Cardiac fibroblast (primary cell): ENCODE data around the gene TGFBR3L.

Source experiments
- DNase-seq, 2 donors: peaks; one replicate each; pipeline versions ENCODE4 v3.0.0 to v3.0.0-alpha.2; 2010; ENCODE audit warnings: low read depth in 2 of 2
- H3K4me3 ChIP-seq, 2 donors: replicated peaks in 1 of 2; 1 replicate in 1 of 2; 2 replicates in 1 of 2; pipeline ENCODE4 v1.5.1; 2011; ENCODE audit warnings: low read depth in 2 of 2, low read length in 2 of 2, mild to moderate bottlenecking in 2 of 2, moderate library complexity in 1 of 2
- TF ChIP-seq, protein P1 (sequence below): IDR thresholded peaks from one replicate; pipeline ENCODE4 v1.5.1; 2011; ENCODE audit warnings: low read depth, mild to moderate bottlenecking, low read length, inconsistent platforms

TGFBR3L gene

GRCh38 chr19:7905268-7905667, 9.4 kb upstream of the TGFBR3L start:
- peak overlapping the region; percentile 17 to 92 for H3K4me3 ChIP-seq
- no peak for DNase-seq
- TF ChIP-seq, protein P1, sequence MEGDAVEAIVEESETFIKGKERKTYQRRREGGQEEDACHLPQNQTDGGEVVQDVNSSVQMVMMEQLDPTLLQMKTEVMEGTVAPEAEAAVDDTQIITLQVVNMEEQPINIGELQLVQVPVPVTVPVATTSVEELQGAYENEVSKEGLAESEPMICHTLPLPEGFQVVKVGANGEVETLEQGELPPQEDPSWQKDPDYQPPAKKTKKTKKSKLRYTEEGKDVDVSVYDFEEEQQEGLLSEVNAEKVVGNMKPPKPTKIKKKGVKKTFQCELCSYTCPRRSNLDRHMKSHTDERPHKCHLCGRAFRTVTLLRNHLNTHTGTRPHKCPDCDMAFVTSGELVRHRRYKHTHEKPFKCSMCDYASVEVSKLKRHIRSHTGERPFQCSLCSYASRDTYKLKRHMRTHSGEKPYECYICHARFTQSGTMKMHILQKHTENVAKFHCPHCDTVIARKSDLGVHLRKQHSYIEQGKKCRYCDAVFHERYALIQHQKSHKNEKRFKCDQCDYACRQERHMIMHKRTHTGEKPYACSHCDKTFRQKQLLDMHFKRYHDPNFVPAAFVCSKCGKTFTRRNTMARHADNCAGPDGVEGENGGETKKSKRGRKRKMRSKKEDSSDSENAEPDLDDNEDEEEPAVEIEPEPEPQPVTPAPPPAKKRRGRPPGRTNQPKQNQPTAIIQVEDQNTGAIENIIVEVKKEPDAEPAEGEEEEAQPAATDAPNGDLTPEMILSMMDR, result no peak

- no peak for DNase-seq
- H3K4me3 ChIP-seq, result no peak overlapping the region
- TF ChIP-seq, protein P1, result no peak
Measured at GRCh38 chr19:7905859-7906258, 8.8 kb upstream of the TGFBR3L start.

DNA sequence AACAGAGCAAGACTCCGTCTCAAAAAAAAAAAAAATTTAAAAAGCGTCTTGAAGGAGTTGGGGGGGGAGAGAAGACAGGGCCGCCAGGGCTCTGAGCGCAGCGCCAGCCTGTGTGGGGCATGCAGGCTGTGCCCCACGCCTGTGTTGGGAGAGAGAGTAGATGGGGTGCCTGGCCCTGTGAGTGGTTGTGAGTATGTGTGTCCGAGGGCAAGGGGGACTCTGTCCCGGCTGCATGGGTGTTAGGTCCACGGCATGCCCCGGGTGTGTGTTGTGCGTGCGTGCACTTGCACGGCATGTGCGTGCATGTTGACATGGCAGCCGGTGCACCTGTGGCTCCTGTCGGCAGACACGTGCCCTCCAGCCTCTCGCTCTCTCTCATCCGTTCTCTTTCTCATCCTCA, 7.5 kb upstream of the TGFBR3L start:
- no peak overlapping the region for H3K4me3 ChIP-seq
- TF ChIP-seq, protein P1, result no peak

DNA sequence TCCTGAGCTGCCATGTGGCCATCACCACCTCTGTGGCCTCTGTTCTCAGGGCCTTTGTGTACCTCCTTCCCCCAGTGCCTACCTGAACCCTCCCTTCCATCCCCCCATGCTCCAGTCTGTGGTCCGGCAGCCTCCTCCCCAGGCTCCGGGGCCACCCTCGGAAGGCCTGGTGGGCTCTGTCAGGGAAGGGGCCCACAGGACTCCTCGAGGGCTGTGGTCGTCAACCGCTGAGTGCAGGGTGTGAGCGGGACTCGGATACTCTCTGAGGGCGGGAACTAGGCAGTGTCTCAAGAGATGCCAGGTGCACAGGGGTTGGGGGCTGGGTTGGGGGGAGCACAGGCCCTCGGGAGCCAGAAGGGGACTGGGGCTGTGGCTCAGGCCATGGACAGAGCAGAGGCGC, 7.1 kb upstream of the TGFBR3L start:
- TF ChIP-seq, protein P1, result no peak
- DNase-seq, result no peak
- H3K4me3 ChIP-seq, result no peak overlapping the region

More for the DNA sequence above, 7.5 kb upstream of the TGFBR3L start:
- no peak for DNase-seq

GRCh38 chr19:7908078-7908699, 6.4 kb upstream of the TGFBR3L start:
- H3K4me3 ChIP-seq, result no peak overlapping the region
- TF ChIP-seq, protein P1, result no peak
- DNase-seq, result no peak

GRCh38 chr19:7908742-7909461, 5.7 kb upstream of the TGFBR3L start:
- DNase-seq, result no peak
- H3K4me3 ChIP-seq, result no peak overlapping the region

More at GRCh38 chr19:7908742-7909461, 5.7 kb upstream of the TGFBR3L start:
- TF ChIP-seq, protein P1, result no peak
